HepG2 (cell line): ENCODE data around the gene COX5B. TPM values are rescaled to one million over a fixed set of nuclear protein-coding genes. Genes with fewer than 3 reads are reported as not detected.
A peak's percentile ranks its signal among the peaks of the same experiment; 100 is the strongest.

Experiments used
- DR1 ChIP-seq: sonication (generic); formaldehyde crosslinking; IDR thresholded peaks from 2 replicates; pipeline ENCODE4 v1.8.0; 2021; ENCODE audit warnings: mild to moderate bottlenecking, missing genetic modification reagents, inconsistent platforms
- MXI1 ChIP-seq: IDR thresholded peaks from 3 replicates; pipeline ENCODE4 v1.6.1; 2012; ENCODE audit warnings: low read depth, low read length, inconsistent platforms, borderline replicate concordance
- RARA ChIP-seq: IDR thresholded peaks from 2 replicates; pipeline ENCODE4 v1.6.1; 2016; ENCODE audit warnings: missing genetic modification reagents, missing compliant biosample characterization
- RORA ChIP-seq: sonication (generic); formaldehyde crosslinking; IDR thresholded peaks from 2 replicates; pipeline ENCODE4 v1.5.0; 2020; ENCODE audit warnings: mild to moderate bottlenecking, missing genetic modification reagents, moderate library complexity
- SAP130 ChIP-seq: IDR thresholded peaks from 2 replicates; pipeline ENCODE4 v1.6.1; 2016; ENCODE audit warnings: low read depth
- ZBTB38 ChIP-seq: sonication (generic); formaldehyde crosslinking; IDR thresholded peaks from 2 replicates; pipeline ENCODE4 v1.5.1; 2020; ENCODE audit warnings: mild to moderate bottlenecking, missing genetic modification reagents
- ZNF317 ChIP-seq: sonication (generic); formaldehyde crosslinking; IDR thresholded peaks from 2 replicates; pipeline ENCODE4 v1.5.0; 2020; ENCODE audit warnings: mild to moderate bottlenecking, missing genetic modification reagents
- polyA plus RNA-seq, 8 experiments: library from polyadenylated mRNA; depleted of rRNA in 3 of 8; stranded (reverse) in 7 of 8; unstranded in 1 of 8; fragments of >200 nt; fragmentation: Illumina TruSeq in 4 of 8; extraction: Trizol in 4 of 8; gene quantifications; 2 replicates each; pipeline versions ENCODE4 v1.2.1 to v1.2.3, GENCODE V29; 2011 to 2016; ENCODE audit warnings: low read depth in 4 of 8, missing spikeins in 1 of 8, mixed read lengths in 1 of 8; ENCODE audit not compliant: insufficient read depth in 1 of 8
- total RNA-seq, 5 experiments: library from RNA; depleted of rRNA; stranded (reverse); fragments of >200 nt; fragmentation: Illumina TruSeq; extraction: Trizol; gene quantifications; 2 replicates each; pipeline ENCODE4 v1.2.3, GENCODE V29; 2016; ENCODE audit warnings: low read depth in 1 of 5
- TF ChIP-seq, protein P1 (sequence below): sonication (generic); formaldehyde crosslinking; IDR thresholded peaks from 2 replicates; pipeline ENCODE4 v1.4.0; 2020; ENCODE audit warnings: mild to moderate bottlenecking, missing genetic modification reagents, borderline replicate concordance
- TF ChIP-seq, protein P2 (sequence below): IDR thresholded peaks from 2 replicates; pipeline ENCODE4 v1.6.1; 2016; ENCODE audit warnings: low read depth
- TF ChIP-seq, protein P3 (sequence below): sonication (generic); formaldehyde crosslinking; IDR thresholded peaks from 2 replicates; pipeline ENCODE4 v1.8.0; 2022; ENCODE audit warnings: missing genetic modification reagents, mild to moderate bottlenecking, inconsistent platforms, borderline replicate concordance
- TF ChIP-seq, protein P4 (sequence below): sonication (generic); formaldehyde crosslinking; IDR thresholded peaks from 2 replicates; pipeline ENCODE4 v1.9.0; 2021; ENCODE audit warnings: missing genetic modification reagents, borderline replicate concordance
- TF ChIP-seq, protein P5 (sequence below): sonication (generic); formaldehyde crosslinking; IDR thresholded peaks from 2 replicates; pipeline ENCODE4 v1.4.0; 2020; ENCODE audit warnings: low read depth, mild to moderate bottlenecking, missing genetic modification reagents
- TF ChIP-seq, protein P6 (sequence below): sonication (generic); formaldehyde crosslinking; IDR thresholded peaks from 2 replicates; pipeline ENCODE4 v1.8.1; 2023; ENCODE audit warnings: missing genetic modification reagents, mild to moderate bottlenecking, borderline replicate concordance

Gene COX5B
- total and polyA plus RNA-seq, 2 of the 13 experiments (the other 11 are each of a cell fraction or from before 2014, with no cell fraction given): 453 to 536 TPM

DNA sequence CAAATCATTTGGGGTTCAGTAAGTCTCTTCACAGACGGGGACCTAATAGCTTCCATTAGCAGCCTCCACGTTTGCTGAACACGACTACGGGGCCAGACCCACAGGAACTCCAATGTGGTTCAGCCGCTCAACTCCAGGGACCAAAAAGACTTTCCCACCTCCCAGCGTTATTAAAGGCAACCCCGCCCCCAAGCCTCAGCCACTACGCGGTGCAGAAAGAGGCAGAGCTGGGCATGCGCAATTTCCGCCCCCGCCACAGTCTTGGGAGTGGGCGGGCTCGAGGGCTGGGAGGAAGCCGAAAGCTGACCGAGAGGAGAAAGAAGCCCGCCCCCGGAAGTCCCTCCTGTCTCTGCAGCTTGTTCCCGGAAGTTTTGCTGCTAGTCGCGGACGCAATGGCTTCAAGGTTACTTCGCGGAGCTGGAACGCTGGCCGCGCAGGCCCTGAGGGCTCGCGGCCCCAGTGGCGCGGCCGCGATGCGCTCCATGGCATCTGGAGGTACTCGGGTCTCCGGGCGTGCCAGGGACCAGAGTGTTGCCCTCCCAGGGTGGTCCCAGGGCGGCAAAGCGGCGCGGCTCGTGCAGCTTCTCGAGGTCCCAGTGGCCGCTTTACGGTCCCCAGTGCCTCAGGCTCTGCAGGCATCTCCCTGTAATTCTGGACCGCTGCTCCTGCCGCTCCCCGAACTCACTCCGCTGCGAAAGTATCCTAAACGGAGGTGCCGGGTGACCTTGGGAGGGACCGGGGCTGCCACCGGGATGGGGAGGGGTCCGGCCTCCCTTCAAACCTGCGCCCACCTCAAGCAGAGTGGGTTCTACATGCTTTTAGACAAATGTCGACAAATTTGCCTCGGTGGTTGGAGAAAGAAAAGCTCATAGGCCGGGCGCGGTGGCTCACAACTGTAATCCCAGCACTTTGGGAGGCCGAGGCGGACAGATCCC is at the start of gene COX5B (continued):
- TF ChIP-seq, protein P1, sequence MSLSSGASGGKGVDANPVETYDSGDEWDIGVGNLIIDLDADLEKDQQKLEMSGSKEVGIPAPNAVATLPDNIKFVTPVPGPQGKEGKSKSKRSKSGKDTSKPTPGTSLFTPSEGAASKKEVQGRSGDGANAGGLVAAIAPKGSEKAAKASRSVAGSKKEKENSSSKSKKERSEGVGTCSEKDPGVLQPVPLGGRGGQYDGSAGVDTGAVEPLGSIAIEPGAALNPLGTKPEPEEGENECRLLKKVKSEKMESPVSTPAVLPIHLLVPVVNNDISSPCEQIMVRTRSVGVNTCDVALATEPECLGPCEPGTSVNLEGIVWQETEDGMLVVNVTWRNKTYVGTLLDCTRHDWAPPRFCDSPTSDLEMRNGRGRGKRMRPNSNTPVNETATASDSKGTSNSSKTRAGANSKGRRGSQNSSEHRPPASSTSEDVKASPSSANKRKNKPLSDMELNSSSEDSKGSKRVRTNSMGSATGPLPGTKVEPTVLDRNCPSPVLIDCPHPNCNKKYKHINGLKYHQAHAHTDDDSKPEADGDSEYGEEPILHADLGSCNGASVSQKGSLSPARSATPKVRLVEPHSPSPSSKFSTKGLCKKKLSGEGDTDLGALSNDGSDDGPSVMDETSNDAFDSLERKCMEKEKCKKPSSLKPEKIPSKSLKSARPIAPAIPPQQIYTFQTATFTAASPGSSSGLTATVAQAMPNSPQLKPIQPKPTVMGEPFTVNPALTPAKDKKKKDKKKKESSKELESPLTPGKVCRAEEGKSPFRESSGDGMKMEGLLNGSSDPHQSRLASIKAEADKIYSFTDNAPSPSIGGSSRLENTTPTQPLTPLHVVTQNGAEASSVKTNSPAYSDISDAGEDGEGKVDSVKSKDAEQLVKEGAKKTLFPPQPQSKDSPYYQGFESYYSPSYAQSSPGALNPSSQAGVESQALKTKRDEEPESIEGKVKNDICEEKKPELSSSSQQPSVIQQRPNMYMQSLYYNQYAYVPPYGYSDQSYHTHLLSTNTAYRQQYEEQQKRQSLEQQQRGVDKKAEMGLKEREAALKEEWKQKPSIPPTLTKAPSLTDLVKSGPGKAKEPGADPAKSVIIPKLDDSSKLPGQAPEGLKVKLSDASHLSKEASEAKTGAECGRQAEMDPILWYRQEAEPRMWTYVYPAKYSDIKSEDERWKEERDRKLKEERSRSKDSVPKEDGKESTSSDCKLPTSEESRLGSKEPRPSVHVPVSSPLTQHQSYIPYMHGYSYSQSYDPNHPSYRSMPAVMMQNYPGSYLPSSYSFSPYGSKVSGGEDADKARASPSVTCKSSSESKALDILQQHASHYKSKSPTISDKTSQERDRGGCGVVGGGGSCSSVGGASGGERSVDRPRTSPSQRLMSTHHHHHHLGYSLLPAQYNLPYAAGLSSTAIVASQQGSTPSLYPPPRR (CRISPR knock-in tag): 0 out of 2 replicates have a peak, but pooled peaks have one; percentile 2
- TF ChIP-seq, protein P2, sequence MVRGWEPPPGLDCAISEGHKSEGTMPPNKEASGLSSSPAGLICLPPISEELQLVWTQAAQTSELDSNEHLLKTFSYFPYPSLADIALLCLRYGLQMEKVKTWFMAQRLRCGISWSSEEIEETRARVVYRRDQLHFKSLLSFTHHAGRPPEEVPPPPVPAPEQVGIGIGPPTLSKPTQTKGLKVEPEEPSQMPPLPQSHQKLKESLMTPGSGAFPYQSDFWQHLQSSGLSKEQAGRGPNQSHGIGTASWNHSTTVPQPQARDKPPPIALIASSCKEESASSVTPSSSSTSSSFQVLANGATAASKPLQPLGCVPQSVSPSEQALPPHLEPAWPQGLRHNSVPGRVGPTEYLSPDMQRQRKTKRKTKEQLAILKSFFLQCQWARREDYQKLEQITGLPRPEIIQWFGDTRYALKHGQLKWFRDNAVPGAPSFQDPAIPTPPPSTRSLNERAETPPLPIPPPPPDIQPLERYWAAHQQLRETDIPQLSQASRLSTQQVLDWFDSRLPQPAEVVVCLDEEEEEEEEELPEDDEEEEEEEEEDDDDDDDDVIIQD (CRISPR knock-in tag): no peak; the same call in 1 of the 2 replicates
- TF ChIP-seq, protein P3, sequence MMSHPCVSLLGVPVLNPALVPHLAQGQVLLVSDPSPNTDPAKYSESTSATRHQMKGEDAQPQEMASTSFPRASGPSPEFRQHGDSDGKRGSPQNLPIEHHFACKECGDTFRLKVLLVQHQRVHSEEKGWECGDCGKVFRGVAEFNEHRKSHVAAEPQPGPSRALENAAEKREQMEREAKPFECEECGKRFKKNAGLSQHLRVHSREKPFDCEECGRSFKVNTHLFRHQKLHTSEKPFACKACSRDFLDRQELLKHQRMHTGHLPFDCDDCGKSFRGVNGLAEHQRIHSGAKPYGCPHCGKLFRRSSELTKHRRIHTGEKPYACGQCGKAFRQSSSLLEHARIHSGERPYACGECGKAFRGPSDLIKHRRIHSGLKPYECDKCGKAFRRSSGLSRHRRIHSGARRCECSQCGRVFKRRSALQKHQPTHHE: 0 out of 2 replicates have a peak, but pooled peaks have one; percentile 14
- TF ChIP-seq ZBTB38 (CRISPR knock-in tag) (no peak; the same call in 1 of the 2 replicates), ZNF317 (CRISPR knock-in tag) (peak; percentile 12), RARA (no peak), RORA (CRISPR knock-in tag) (no peak), SAP130 (peak; percentile 97), MXI1 (peak; percentile 84; the same call in 2 of the 3 replicates), DR1 (CRISPR knock-in tag) (peak; percentile 90)
- TF ChIP-seq, protein P4, sequence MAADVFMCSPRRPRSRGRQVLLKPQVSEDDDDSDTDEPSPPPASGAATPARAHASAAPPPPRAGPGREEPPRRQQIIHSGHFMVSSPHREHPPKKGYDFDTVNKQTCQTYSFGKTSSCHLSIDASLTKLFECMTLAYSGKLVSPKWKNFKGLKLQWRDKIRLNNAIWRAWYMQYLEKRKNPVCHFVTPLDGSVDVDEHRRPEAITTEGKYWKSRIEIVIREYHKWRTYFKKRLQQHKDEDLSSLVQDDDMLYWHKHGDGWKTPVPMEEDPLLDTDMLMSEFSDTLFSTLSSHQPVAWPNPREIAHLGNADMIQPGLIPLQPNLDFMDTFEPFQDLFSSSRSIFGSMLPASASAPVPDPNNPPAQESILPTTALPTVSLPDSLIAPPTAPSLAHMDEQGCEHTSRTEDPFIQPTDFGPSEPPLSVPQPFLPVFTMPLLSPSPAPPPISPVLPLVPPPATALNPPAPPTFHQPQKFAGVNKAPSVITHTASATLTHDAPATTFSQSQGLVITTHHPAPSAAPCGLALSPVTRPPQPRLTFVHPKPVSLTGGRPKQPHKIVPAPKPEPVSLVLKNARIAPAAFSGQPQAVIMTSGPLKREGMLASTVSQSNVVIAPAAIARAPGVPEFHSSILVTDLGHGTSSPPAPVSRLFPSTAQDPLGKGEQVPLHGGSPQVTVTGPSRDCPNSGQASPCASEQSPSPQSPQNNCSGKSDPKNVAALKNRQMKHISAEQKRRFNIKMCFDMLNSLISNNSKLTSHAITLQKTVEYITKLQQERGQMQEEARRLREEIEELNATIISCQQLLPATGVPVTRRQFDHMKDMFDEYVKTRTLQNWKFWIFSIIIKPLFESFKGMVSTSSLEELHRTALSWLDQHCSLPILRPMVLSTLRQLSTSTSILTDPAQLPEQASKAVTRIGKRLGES: 0 out of 2 replicates have a peak, but pooled peaks have one; percentile 47
- TF ChIP-seq, protein P5, sequence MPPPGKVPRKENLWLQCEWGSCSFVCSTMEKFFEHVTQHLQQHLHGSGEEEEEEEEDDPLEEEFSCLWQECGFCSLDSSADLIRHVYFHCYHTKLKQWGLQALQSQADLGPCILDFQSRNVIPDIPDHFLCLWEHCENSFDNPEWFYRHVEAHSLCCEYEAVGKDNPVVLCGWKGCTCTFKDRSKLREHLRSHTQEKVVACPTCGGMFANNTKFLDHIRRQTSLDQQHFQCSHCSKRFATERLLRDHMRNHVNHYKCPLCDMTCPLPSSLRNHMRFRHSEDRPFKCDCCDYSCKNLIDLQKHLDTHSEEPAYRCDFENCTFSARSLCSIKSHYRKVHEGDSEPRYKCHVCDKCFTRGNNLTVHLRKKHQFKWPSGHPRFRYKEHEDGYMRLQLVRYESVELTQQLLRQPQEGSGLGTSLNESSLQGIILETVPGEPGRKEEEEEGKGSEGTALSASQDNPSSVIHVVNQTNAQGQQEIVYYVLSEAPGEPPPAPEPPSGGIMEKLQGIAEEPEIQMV (CRISPR knock-in tag): peak; percentile 96
- TF ChIP-seq, protein P6, sequence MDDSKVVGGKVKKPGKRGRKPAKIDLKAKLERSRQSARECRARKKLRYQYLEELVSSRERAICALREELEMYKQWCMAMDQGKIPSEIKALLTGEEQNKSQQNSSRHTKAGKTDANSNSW (CRISPR knock-in tag): peak; percentile 36; the same call in 1 of the 2 replicates
